ENCODE data around the gene CHODL.

GRCh38 chr21:18289876-18290275, 45.2 kb downstream of the CHODL start:
- TF ChIP-seq, protein P1, sequence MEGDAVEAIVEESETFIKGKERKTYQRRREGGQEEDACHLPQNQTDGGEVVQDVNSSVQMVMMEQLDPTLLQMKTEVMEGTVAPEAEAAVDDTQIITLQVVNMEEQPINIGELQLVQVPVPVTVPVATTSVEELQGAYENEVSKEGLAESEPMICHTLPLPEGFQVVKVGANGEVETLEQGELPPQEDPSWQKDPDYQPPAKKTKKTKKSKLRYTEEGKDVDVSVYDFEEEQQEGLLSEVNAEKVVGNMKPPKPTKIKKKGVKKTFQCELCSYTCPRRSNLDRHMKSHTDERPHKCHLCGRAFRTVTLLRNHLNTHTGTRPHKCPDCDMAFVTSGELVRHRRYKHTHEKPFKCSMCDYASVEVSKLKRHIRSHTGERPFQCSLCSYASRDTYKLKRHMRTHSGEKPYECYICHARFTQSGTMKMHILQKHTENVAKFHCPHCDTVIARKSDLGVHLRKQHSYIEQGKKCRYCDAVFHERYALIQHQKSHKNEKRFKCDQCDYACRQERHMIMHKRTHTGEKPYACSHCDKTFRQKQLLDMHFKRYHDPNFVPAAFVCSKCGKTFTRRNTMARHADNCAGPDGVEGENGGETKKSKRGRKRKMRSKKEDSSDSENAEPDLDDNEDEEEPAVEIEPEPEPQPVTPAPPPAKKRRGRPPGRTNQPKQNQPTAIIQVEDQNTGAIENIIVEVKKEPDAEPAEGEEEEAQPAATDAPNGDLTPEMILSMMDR (conservative IDR thresholded peaks at IDR 0.05; ENCODE audit: low read length): no peak
- no peak for TF ChIP-seq EZH2phosphoT487 (IDR thresholded peaks at IDR 0.05; ENCODE audit: borderline replicate concordance)
